Activated naive CD8-positive, alpha-beta T cell treated with anti-CD3 and anti-CD28 coated beads, Interleukin-2, amount 10 ng/mL, durations not matched to agents 7 days and 5 days (primary cell): ENCODE results near the gene APOC4. TPM values are rescaled to one million over a fixed set of nuclear protein-coding genes. Genes with fewer than 3 reads are reported as not detected.
"Not testable (repeated sequence)": the region's sequence is repeated elsewhere in the genome, so short reads cannot be mapped to it uniquely, and the experiment has no call there.

ENCODE experiments used
- ATAC-seq: fragments of 150-1000 bp; cut with Tn5 transposase; one replicate; pipeline ENCODE4 v1.10.0; 2021; ENCODE audit warnings: low read depth, moderate library complexity
- POLR2A ChIA-PET: fragments of 350-600 bp; sonication (Branson Sonifier 250); formaldehyde crosslinking; loops from one replicate; lab custom pipeline; 2021; ENCODE audit warnings: antibody characterized with exemption; lab: Charles Lee
- DNase-seq: peaks from one replicate; pipeline ENCODE4 v3.0.0; 2021
- H3K27ac Mint-ChIP-seq: one replicate; pipeline ENCODE4 v1.8.0; 2022; ENCODE audit warnings: mild to moderate bottlenecking, mixed read lengths
- H3K27me3 Mint-ChIP-seq: one replicate; pipeline ENCODE4 v1.8.0; 2022; ENCODE audit warnings: mild to moderate bottlenecking, moderate library complexity, mixed read lengths
- H3K36me3 Mint-ChIP-seq: one replicate; pipeline ENCODE4 v1.8.0; 2021; ENCODE audit warnings: mild to moderate bottlenecking, mixed read lengths
- H3K4me1 Mint-ChIP-seq: one replicate; pipeline ENCODE4 v1.8.0; 2021; ENCODE audit warnings: mixed read lengths
- H3K4me3 Mint-ChIP-seq: one replicate; pipeline ENCODE4 v1.8.0; 2022; ENCODE audit warnings: mild to moderate bottlenecking, moderate library complexity, mixed read lengths
- H3K9me3 Mint-ChIP-seq: one replicate; pipeline ENCODE4 v1.8.0; 2021; ENCODE audit warnings: mixed read lengths
- total RNA-seq, 2 experiments: library from RNA; stranded (reverse); gene quantifications; one replicate each; pipeline ENCODE4 v1.2.3, GENCODE V29; 2021

APOC4 gene
- total RNA-seq, 2 experiments from 2014 or later: not detected

DNA sequence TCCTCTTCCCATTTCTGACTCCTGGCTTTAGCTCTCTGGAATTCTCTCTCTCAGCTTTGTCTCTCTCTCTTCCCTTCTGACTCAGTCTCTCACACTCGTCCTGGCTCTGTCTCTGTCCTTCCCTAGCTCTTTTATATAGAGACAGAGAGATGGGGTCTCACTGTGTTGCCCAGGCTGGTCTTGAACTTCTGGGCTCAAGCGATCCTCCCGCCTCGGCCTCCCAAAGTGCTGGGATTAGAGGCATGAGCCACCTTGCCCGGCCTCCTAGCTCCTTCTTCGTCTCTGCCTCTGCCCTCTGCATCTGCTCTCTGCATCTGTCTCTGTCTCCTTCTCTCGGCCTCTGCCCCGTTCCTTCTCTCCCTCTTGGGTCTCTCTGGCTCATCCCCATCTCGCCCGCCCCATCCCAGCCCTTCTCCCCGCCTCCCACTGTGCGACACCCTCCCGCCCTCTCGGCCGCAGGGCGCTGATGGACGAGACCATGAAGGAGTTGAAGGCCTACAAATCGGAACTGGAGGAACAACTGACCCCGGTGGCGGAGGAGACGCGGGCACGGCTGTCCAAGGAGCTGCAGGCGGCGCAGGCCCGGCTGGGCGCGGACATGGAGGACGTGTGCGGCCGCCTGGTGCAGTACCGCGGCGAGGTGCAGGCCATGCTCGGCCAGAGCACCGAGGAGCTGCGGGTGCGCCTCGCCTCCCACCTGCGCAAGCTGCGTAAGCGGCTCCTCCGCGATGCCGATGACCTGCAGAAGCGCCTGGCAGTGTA lies 33.8 kb upstream of the APOC4 start:
- ATAC-seq (no peak), DNase-seq (no peak)
- Mint-ChIP-seq H3K4me3 (no peak overlapping the region), H3K27ac (no peak overlapping the region), H3K27me3 (peaks cover 36% of the 10 kb centered on the region), H3K4me1 (peaks cover 5% of the 10 kb centered on the region), H3K9me3 (no peaks in the 10 kb centered on the region), H3K36me3 (peaks cover 2% of the 10 kb centered on the region)
- POLR2A ChIA-PET: interaction anchor here (1.1 kb wide), 1 partner anchor 46 kb away, joined by 3 read pairs; no protein-coding TSS in a partner anchor

DNA sequence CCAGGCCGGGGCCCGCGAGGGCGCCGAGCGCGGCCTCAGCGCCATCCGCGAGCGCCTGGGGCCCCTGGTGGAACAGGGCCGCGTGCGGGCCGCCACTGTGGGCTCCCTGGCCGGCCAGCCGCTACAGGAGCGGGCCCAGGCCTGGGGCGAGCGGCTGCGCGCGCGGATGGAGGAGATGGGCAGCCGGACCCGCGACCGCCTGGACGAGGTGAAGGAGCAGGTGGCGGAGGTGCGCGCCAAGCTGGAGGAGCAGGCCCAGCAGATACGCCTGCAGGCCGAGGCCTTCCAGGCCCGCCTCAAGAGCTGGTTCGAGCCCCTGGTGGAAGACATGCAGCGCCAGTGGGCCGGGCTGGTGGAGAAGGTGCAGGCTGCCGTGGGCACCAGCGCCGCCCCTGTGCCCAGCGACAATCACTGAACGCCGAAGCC lies 33.2 kb upstream of the APOC4 start:
- peaks cover 5% of the 10 kb centered on the region for H3K4me1 Mint-ChIP-seq
- DNase-seq (no peak), ATAC-seq (no peak)
- H3K27me3 Mint-ChIP-seq: peaks cover 40% of the 10 kb centered on the region
- no peaks in the 10 kb centered on the region for H3K36me3 Mint-ChIP-seq
- H3K27ac Mint-ChIP-seq: no peak overlapping the region
- no peak overlapping the region for H3K4me3 Mint-ChIP-seq
- H3K9me3 Mint-ChIP-seq: no peaks in the 10 kb centered on the region
- POLR2A ChIA-PET: no interaction called here

DNA sequence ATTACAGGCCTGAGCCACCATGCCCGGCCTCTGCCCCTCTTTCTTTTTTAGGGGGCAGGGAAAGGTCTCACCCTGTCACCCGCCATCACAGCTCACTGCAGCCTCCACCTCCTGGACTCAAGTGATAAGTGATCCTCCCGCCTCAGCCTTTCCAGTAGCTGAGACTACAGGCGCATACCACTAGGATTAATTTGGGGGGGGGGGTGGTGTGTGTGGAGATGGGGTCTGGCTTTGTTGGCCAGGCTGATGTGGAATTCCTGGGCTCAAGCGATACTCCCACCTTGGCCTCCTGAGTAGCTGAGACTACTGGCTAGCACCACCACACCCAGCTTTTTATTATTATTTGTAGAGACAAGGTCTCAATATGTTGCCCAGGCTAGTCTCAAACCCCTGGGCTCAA lies 32.3 kb upstream of the APOC4 start:
- POLR2A ChIA-PET: interaction anchor here (0.7 kb wide), 1 partner anchor 9 kb away, joined by 4 read pairs; no protein-coding TSS in a partner anchor
- no peak for ATAC-seq
- H3K27me3 Mint-ChIP-seq: peaks cover 47% of the 10 kb centered on the region

DNA sequence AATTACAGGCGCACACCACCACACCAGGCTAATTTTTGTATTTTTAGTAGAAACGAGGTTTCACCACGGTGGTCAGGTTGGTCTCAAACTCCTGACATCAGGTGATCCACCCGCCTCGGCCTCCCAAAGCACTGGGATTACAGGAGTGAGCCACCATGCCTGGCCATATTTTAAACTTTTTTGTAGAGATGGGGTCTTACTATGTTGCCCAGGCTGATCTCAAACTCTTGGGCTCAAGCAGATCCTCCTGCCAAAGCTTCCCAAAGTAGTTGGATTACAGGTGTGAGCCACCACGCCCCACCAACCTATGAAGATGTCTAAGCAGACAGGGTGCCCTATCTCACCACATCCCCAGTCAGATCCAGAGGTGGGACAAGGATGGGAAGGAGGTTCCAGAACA lies 30.1 kb upstream of the APOC4 start:
- ATAC-seq, H3K4me3 Mint-ChIP-seq, H3K27ac Mint-ChIP-seq, H3K36me3 Mint-ChIP-seq, DNase-seq, POLR2A ChIA-PET, H3K4me1 Mint-ChIP-seq, H3K9me3 Mint-ChIP-seq: not testable (repeated sequence)
- H3K27me3 Mint-ChIP-seq: peaks cover 31% of the 10 kb centered on the region

More for the DNA sequence above, 32.3 kb upstream of the APOC4 start:
- no peak overlapping the region for H3K27ac Mint-ChIP-seq
- H3K36me3 Mint-ChIP-seq: no peaks in the 10 kb centered on the region
- no peak for DNase-seq
- peaks cover 12% of the 10 kb centered on the region for H3K4me1 Mint-ChIP-seq
- H3K4me3 Mint-ChIP-seq: no peak overlapping the region
- H3K9me3 Mint-ChIP-seq: no peaks in the 10 kb centered on the region

DNA sequence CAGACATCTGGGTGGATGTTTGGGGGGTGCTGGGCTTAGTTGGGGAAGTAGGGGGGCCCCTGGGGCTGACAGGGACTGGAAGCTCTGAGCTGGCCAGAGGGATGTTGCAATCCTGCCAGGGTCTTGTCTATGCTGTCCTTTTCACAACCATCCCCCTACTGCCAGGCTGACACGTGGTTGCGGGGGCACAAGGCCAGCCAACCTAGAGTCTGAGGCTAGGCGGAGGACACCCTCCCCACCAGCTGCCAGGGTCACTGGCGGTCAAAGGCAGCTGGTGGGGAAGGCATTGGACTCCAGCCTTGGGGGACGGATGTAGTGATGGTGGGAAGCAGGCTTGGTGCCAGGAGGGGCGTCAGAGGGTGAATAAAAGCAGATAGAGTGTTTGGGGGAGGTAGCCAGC lies 29.2 kb upstream of the APOC4 start:
- Mint-ChIP-seq H3K4me1 (peaks cover 9% of the 10 kb centered on the region), H3K27me3 (peaks cover 26% of the 10 kb centered on the region), H3K27ac (no peak overlapping the region), H3K36me3 (no peaks in the 10 kb centered on the region), H3K9me3 (no peaks in the 10 kb centered on the region), H3K4me3 (no peak overlapping the region)
- no peak for DNase-seq
- ATAC-seq: no peak
- POLR2A ChIA-PET: no interaction called here

DNA sequence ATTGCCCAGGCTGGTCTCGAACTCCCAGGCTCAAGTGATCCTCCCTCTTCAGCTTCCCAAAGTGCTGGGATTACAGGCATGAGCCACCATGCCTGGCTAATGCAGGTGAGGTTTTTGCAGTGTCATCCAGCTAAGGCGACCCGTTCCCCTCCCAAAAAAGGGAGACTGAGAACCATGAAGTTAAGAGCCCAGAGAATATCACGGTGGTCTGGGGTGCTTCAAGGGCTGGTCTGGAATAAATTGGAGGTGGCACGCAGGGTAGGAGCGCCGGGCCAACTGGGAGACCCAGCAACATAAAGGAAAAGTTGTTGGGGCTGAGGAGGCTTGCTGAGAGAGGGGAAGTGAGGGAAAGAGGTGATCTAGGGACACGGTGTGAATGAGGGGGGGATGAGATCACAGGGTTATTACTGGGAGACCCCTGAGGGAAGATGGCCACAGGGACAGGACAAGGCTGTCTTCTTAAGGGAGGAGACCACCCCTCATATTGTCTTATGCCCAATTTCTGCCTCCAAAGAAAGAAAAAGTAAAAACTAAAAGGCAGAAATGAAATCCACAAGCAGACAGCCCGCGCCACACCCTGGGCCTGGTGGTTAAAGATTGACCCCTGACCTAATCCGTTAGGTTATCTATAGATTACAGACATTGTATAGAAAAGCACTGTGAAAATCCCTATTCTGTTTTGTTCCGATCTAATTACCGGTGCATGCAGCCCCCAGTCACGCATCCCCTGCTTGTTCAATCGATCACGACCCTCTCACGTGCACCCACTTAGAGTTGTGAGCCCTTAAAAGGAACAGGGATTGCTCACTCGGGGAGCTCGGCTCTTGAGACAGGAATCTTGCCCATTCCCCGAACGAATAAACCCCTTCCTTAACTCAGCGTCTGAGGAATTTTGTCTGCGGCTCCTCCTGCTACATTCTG lies 28.3 kb upstream of the APOC4 start:
- DNase-seq, POLR2A ChIA-PET, H3K36me3 Mint-ChIP-seq, H3K9me3 Mint-ChIP-seq, ATAC-seq, H3K4me1 Mint-ChIP-seq: not testable (repeated sequence)
- Mint-ChIP-seq H3K4me3 (peak overlapping the region; percentile 93), H3K27me3 (peaks cover 26% of the 10 kb centered on the region), H3K27ac (peak overlapping the region; percentile 75)

DNA sequence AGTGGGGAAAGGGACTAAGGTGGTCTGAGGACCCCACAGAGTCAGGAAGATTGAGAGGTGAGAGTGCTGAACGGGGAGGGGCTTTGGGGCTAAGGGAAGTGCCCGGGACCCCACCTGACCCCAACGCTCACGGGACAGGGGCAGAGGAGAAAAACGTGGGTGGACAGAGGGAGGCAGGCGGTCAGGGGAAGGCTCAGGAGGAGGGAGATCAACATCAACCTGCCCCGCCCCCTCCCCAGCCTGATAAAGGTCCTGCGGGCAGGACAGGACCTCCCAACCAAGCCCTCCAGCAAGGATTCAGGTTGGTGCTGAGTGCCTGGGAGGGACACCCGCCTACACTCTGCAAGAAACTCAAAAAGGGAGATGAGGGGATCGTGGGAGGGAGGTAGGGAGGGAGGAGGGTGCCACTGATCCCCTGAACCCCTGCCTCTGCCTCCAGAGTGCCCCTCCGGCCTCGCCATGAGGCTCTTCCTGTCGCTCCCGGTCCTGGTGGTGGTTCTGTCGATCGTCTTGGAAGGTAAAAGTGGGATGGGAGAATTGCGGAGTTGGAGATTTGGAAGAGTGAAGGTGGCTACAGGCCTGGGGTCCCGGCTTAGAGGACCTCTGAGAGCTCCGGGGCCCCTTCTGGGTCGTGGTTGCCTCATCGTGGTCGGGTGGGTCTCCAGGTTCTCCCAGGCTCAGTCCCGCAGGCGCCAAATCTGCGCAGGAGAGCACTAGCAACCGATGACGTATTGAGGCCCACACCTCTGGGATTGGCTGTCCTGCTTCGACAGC lies 27.4 kb upstream of the APOC4 start, which contains the start of gene APOC1:
Gene APOC1, plus strand, starts transcription at position 176 of the 774 bp plus-strand sequence. Its CDS starts 284 bp downstream, at position 460.
- peak within 1 kb of the TSS; percentile 85 for H3K27ac Mint-ChIP-seq
- not testable (repeated sequence) for H3K4me1 Mint-ChIP-seq, H3K36me3 Mint-ChIP-seq, H3K9me3 Mint-ChIP-seq
- POLR2A ChIA-PET: interaction anchor here (0.7 kb wide), 2 partner anchors 18 to 1149 kb away, joined by 4 to 5 read pairs; no protein-coding TSS in a partner anchor
- DNase-seq (peak; percentile 78), ATAC-seq (peak; percentile 94)
- peak within 1 kb of the TSS; percentile 93 for H3K4me3 Mint-ChIP-seq
- peaks cover 26% of the 10 kb centered on the region for H3K27me3 Mint-ChIP-seq

DNA sequence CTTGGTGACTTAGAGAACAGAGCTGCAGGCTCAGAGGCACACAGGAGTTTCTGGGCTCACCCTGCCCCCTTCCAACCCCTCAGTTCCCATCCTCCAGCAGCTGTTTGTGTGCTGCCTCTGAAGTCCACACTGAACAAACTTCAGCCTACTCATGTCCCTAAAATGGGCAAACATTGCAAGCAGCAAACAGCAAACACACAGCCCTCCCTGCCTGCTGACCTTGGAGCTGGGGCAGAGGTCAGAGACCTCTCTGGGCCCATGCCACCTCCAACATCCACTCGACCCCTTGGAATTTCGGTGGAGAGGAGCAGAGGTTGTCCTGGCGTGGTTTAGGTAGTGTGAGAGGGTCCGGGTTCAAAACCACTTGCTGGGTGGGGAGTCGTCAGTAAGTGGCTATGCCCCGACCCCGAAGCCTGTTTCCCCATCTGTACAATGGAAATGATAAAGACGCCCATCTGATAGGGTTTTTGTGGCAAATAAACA lies 17.8 kb upstream of the APOC4 start:
- Mint-ChIP-seq H3K27me3 (peaks cover 27% of the 10 kb centered on the region), H3K36me3 (no peaks in the 10 kb centered on the region), H3K27ac (no peak overlapping the region), H3K9me3 (no peaks in the 10 kb centered on the region), H3K4me1 (peaks cover 3% of the 10 kb centered on the region), H3K4me3 (no peak overlapping the region)
- no peak for ATAC-seq
- no peak for DNase-seq
- POLR2A ChIA-PET: no interaction called here

DNA sequence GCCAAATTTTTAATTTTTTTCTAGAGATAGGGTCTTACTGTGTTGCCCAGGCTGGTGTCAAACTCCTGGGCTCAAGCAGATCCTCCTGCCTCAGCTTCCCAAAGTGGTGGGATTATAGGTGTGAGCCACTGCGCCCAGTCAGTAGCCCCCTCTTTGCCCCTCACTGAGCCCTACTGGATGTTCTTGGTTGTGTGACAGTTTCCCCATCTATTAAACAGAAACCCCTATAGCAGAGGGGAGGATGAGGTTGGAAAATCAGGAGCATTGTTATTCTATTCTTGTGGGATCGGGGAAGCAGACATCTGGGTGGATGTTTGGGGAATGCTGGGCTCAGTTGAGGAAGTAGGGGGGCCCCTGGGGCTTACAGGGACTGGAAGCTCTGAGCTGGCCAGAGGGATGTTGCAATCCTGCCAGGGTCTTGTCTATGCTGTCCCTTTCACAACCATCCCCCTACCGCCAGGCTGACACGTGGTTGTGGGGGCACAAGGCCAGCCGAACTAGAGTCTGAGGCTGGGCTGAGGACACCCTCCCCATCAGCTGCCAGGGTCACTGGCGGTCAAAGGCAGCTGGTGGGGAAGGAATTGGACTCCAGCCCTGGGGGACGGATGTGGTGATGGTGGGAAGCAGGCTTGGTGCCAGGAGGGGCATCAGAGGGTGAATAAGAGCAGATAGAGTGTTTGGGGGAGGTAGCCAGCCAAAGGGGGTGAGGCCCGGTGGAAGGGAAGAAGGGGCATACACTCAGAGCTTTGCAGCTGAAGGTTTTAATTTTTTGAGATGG lies 16.7 kb upstream of the APOC4 start:
- ATAC-seq: no peak

DNA sequence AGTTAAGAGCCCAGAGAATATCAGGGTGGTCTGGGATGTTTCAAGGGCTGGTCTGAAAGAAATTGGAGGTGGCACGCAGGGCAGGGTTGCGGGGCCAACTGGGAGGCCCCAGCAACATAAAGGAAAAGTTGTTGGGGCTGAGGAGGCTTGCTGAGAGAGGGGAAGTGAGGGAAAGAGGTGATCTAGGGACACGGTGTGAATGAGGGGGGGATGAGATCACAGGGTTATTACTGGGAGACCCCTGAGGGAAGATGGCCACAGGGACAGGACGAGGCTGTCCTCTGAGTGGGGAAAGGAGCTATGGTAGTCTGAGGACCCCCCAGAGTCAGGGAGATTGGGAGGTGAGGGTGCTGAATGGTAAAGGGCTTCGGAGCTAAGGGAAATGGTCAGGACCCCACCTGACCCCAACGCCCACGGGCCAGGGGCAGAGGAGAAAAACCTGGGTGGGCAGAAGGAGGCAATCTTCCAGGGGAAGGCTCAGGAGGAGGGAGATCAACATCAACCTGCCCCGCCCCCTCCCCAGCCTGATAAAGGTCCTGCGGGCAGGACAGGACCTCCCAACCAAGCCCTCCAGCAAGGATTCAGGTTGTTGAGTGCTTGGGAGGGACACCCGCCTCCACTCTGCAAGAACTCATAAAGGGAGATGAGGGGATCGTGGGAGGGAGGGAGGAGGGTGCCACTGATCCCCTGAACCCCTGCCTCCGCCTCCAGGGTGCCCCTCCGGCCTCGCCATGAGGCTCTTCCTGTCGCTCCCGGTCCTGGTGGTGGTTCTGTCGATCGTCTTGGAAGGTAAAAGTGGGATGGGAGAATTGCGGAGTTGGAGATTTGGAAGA lies 15.6 kb upstream of the APOC4 start:
- POLR2A ChIA-PET, H3K36me3 Mint-ChIP-seq, H3K4me1 Mint-ChIP-seq, DNase-seq, H3K9me3 Mint-ChIP-seq: not testable (repeated sequence)
- peak; percentile 40 for ATAC-seq
- Mint-ChIP-seq H3K27ac (peak overlapping the region; percentile 32), H3K27me3 (peaks cover 27% of the 10 kb centered on the region), H3K4me3 (peak overlapping the region; percentile 20)

More for the DNA sequence above, 16.7 kb upstream of the APOC4 start:
- Mint-ChIP-seq H3K27me3 (peaks cover 27% of the 10 kb centered on the region), H3K9me3 (no peaks in the 10 kb centered on the region), H3K4me1 (peaks cover 3% of the 10 kb centered on the region), H3K4me3 (no peak overlapping the region), H3K27ac (no peak overlapping the region), H3K36me3 (no peaks in the 10 kb centered on the region)
- POLR2A ChIA-PET: no interaction called here
- DNase-seq: no peak

DNA sequence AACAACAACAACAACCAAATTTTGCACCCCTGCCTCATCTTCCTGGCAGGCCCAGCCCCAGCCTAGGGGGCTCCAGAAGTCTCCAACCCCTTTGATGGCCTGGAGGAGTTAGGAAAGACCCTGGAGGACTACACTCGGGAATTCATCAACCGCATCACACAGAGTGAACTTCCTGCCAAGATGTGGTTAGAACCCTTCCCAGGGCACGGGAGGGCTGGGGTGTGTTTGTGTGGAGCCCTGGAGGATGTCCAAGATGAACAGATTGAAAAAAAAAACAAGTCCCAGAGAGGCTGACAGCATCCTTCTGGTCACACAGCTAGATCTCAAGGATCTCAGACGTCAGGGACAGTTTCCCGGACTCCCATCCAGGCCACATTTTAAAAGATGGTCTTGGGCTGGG lies 14.3 kb upstream of the APOC4 start:
- Mint-ChIP-seq H3K27me3 (peaks cover 27% of the 10 kb centered on the region), H3K9me3 (no peaks in the 10 kb centered on the region), H3K4me3 (no peak overlapping the region)

More for the DNA sequence above, 14.3 kb upstream of the APOC4 start:
- no peaks in the 10 kb centered on the region for H3K36me3 Mint-ChIP-seq
- DNase-seq (no peak), ATAC-seq (no peak)
- peaks cover 3% of the 10 kb centered on the region for H3K4me1 Mint-ChIP-seq
- H3K27ac Mint-ChIP-seq: no peak overlapping the region
- POLR2A ChIA-PET: no interaction called here
